SH-SY5Y (cell line): ENCODE results near the gene CEBPA.

Experiments
- GATA2 ChIP-seq: IDR thresholded peaks from 2 replicates; pipeline ENCODE4 v1.6.1; 2011; ENCODE audit warnings: mild to moderate bottlenecking, low read depth, low read length
- GATA3 ChIP-seq: IDR thresholded peaks from 2 replicates; pipeline ENCODE4 v1.6.1; 2011; ENCODE audit warnings: low read depth, mild to moderate bottlenecking, low read length, moderate library complexity

The CEBPA gene

GRCh38 chr19:33290082-33290815, 12.1 kb downstream of the CEBPA start:
- no peak for TF ChIP-seq GATA3
- TF ChIP-seq GATA2 = no peak

- no peak for TF ChIP-seq GATA2
- TF ChIP-seq GATA3 = no peak
These were observed 13.1 kb downstream of the CEBPA start for GRCh38 chr19:33289261-33289660.

GRCh38 chr19:33288666-33289065, 13.7 kb downstream of the CEBPA start:
- TF ChIP-seq GATA2 (no peak), GATA3 (no peak)

DNA sequence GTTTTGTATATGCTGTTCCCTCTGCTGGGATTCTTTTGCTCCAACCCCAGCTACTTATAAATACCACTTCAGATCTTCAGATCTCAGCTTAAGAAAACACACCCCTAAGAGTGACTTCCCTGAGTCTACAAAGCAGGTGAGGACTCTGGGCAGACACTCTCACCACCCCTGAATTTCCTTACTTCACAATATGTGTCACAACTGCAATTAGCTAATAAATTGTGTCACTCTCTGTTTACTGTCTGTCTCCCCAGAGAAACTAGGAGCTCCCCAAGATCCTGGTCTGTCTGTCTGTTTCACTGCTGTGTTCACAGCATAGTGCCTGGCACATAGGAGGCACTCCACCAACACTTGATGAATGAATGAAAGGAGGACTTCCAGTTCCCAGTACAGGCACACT, 14.4 kb downstream of the CEBPA start:
- no peak for TF ChIP-seq GATA3
- TF ChIP-seq GATA2 = no peak

- no peak for TF ChIP-seq GATA3
These were observed 14.9 kb downstream of the CEBPA start for GRCh38 chr19:33287438-33287837.

DNA sequence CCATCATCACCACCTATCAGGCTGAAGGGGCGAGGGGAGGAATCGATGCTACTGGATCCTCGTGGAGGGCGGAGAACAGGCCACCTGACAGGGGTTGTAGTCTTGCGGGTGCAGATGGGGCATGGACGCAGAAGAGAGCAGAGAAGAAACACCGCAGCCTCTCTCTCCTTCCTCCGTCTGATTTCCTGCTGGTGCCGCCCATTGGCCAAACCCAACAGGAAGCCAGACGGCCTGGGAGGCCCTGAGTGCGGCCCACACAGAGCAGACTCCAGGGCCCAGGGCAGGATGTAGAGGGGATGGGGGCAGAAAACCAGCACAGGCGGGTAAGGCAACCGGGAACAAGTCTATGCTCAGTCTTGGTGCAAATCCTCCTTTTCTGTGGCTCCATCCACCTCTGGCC, 15.4 kb downstream of the CEBPA start:
- no peak for TF ChIP-seq GATA2
- TF ChIP-seq GATA3 = no peak

DNA sequence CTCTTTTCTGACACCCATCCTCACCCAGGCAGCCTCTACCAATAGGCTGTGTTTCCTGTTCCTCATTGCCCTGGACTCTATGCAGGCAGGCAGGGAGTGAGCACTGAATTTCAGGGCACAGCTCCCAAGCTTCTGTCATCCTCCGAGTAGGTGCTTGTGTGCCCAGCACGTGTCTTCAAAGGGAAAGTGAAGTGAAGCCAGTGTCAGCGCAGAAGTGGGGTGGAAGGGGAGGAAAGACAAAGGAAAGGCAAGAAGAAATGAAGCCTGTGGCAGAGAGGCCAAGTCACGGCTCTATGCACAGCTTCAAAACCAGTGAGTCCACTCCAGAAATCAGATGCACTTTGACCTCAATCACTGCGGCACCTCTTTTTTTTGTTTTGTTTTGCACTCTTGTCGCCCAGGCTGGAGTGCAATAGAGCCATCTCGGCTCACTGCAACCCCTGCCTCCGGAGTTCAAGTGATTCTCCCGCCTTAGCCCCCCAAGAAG, 16.9 kb downstream of the CEBPA start:
- no peak for TF ChIP-seq GATA3
- no peak for TF ChIP-seq GATA2

GRCh38 chr19:33284756-33285155, 17.6 kb downstream of the CEBPA start:
- TF ChIP-seq GATA3 (no peak), GATA2 (no peak)

DNA sequence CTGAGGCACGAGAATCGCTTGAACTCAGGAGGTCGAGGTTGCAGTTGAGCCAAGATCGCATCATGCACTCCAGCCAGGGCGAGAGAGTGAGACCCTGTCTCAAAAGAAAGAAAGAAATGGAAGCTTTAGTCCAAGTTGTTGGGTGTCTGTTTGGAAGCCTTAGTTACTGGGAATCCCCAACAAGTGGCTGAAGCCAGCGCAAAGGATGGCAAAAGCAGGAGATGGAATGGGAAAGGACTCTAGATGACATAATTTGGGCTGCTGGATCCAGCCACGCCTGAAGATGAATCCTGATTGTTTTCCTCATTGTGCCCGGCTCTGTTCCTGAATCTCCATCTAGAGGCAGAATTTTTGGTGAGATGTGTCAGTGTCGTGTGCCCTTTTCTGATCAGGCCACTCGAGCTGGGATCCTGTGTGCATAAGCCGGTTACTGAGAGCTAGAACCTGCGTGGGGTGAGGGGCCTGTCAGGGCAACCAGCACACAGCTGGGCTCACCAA, 18.1 kb downstream of the CEBPA start:
- no peak for TF ChIP-seq GATA3
- no peak for TF ChIP-seq GATA2

DNA sequence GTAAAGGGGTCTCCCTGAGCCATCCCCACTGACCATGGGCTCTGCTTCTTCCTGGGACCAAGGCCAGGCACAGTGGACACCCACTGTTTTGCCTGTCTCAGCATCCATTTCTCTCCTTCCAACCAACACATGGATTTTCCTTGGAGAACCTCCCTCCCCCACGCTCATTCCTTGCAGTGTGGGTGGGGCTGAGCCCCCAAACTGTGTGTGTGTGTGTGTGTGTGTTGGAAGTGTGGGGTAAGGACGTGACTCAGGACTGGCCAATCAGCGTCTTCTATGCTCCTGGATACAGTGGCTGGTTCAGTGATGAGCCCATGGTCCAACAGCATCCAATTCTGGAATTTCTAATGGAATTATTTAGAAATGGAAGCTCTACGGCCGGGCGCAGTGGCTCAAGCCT, 18.7 kb downstream of the CEBPA start:
- TF ChIP-seq GATA3 (no peak), GATA2 (no peak)

DNA sequence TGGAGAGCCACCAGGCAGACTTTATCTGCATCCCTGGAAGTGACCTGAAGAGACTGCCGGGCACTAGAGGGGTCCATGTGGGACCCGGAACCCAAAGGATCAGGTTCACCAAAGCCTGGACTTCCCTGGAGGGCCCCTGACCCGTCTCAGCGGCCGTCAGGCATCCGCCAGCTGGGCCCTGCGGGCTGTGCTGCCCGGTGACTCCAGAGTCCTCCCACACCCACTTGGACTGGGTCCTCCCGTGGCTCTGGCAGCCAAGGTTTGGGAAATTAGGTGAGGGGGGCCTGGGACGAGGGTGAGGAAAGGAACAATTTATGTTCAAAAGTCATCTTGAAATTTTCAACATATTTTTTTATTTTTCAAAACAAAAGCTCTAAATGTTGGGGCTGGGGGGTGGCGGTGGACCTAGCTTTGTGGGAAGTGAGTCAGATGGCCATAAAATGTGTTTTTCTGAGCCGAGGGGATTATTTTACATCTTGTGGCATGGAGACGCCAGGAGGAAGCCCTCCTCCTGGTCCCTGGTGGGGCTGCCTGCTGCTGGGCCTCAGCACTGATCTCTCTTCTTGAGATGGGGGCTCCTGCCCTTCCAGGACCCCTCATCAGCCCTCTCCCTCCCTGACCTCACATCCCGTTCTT, 20.2 kb downstream of the CEBPA start:
- TF ChIP-seq GATA2 = no peak
- TF ChIP-seq GATA3 = no peak

- TF ChIP-seq GATA3 (no peak), GATA2 (no peak)
These were observed 20.9 kb downstream of the CEBPA start for GRCh38 chr19:33281296-33281926.

DNA sequence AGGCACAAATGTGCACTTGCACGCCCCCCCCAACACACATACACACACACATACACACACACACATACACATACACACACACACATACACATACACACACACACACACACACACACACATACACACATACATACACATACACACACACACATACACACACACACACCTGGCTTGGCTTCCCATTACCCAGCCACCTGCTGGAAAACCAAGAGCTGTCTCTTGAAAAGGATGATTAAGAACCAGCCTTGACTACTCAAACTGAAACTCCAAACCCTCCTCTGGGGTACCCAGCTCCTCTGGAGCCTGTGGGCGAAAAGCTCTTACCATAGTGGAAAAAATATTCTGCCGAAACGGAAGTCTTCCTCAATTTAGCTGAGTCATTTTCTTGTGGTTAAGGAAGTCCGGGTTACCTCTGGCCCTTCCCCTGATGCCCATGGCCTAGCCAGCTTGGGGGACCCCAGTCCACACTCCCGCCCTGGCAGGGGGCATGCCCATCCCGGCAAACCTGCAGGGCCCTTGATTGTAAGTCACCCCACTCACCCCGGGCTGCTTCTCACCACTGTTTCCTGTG, 21.9 kb downstream of the CEBPA start:
- TF ChIP-seq GATA2 (no peak), GATA3 (no peak)

DNA sequence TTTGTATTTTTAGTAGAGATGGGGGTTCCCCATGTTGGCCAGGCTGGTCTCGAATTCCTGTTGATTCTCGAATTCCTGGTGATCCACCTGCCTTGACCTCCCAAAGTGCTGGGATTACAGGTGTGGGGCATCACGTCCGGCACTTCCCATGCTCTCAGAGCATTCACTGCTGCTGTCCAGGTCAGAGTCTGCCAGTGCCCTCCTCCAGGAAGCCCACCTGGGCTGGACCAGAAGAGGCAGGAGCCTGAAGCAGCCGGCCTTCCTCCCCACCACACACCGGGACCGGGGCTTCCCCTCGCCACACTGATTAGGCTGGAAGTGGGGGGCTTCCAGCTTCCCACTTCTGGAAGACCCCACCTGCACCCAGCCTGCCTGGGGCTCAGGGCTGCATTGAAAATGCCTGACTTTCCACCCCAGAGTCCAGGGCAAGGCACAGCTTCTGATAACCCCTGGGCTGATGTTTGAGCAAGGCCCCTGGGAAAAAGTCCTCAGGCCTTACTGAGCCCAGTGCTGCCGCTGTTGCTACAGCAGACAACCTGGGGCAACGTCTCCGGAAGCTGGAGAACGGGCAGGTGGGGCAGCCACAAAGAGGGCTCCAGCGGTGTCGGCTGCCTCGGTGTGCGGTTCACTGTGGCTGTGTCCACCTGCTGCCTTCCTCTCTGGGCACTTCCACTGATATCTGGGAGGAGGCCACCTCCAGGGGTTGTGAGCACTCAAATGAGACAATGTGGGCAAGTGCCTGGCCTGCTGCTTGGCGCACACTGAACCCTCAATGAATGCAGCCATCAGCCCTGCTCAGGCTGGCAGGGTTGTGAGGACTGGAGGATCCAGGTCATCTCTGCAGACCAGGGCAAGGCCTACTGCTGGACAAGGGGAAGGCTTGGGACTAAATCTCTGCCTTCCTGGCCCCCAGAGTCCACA, 22.6 kb downstream of the CEBPA start:
- TF ChIP-seq GATA2 (no peak), GATA3 (no peak)
